Nucleus accumbens (tissue), 56 donors: ENCODE data around the gene AP2A1.
A peak's percentile ranks its signal among the peaks of the same experiment; 100 is the strongest.

Experiments
- DNase-seq, 56 donors: peaks; one replicate each; lab custom pipeline; 2025; lab: John Stamatoyannopoulos, UW

AP2A1 gene

GRCh38 chr19:49833599-49833998, 66.8 kb downstream of the AP2A1 start:
- no peak for DNase-seq

GRCh38 chr19:49835562-49835961, 68.8 kb downstream of the AP2A1 start:
- DNase-seq = no peak

- no peak for DNase-seq
These were observed 69.6 kb downstream of the AP2A1 start for GRCh38 chr19:49836176-49837008.

GRCh38 chr19:49837009-49837310, 70.2 kb downstream of the AP2A1 start:
- DNase-seq = no peak

- DNase-seq = no peak
These were observed 70.6 kb downstream of the AP2A1 start for GRCh38 chr19:49837425-49837824.

GRCh38 chr19:49838885-49839588, 72.2 kb downstream of the AP2A1 start:
- peak in 1 of 56 donors; percentile 6 for DNase-seq

- no peak for DNase-seq
These were observed 72.9 kb downstream of the AP2A1 start for GRCh38 chr19:49839713-49840112.

GRCh38 chr19:49840321-49840720, 73.5 kb downstream of the AP2A1 start:
- no peak for DNase-seq

GRCh38 chr19:49840736-49841249, 74.0 kb downstream of the AP2A1 start:
- DNase-seq = no peak

- DNase-seq = no peak
These were observed 76.5 kb downstream of the AP2A1 start for GRCh38 chr19:49843265-49843664.

- no peak for DNase-seq
These were observed 77.6 kb downstream of the AP2A1 start for GRCh38 chr19:49844138-49845095.

GRCh38 chr19:49845414-49845813, 78.6 kb downstream of the AP2A1 start:
- DNase-seq = no peak

GRCh38 chr19:49846408-49846807, 79.6 kb downstream of the AP2A1 start:
- DNase-seq = no peak

GRCh38 chr19:49847731-49848696, 81.2 kb downstream of the AP2A1 start:
- no peak for DNase-seq

- no peak for DNase-seq
These were observed 82.1 kb downstream of the AP2A1 start for GRCh38 chr19:49848938-49849337.

- no peak for DNase-seq
These were observed 82.8 kb downstream of the AP2A1 start for GRCh38 chr19:49849433-49850220.

- DNase-seq = peak in 2 of 56 donors; percentile 43 to 55
These were observed 83.4 kb downstream of the AP2A1 start for GRCh38 chr19:49850221-49850486.

GRCh38 chr19:49850487-49851342, 83.9 kb downstream of the AP2A1 start, which contains the start of gene PTOV1:
Gene PTOV1, plus strand, starts transcription at chr19:49851159.
- DNase-seq = peak; percentile 65 to 95 (median 90)
